GM19023 (cell line): ENCODE data around the gene PWP2.
"Not testable (repeated sequence)": the region's sequence is repeated elsewhere in the genome, so short reads cannot be mapped to it uniquely, and the experiment has no call there.

ENCODE experiments used
- ATAC-seq: cut with Tn5 transposase; IDR thresholded peaks from one replicate; pipeline ENCODE4 v1.9.1; 2021; ENCODE audit warnings: mild to moderate bottlenecking, moderate library complexity; ENCODE audit not compliant: unreplicated experiment

Gene PWP2

DNA sequence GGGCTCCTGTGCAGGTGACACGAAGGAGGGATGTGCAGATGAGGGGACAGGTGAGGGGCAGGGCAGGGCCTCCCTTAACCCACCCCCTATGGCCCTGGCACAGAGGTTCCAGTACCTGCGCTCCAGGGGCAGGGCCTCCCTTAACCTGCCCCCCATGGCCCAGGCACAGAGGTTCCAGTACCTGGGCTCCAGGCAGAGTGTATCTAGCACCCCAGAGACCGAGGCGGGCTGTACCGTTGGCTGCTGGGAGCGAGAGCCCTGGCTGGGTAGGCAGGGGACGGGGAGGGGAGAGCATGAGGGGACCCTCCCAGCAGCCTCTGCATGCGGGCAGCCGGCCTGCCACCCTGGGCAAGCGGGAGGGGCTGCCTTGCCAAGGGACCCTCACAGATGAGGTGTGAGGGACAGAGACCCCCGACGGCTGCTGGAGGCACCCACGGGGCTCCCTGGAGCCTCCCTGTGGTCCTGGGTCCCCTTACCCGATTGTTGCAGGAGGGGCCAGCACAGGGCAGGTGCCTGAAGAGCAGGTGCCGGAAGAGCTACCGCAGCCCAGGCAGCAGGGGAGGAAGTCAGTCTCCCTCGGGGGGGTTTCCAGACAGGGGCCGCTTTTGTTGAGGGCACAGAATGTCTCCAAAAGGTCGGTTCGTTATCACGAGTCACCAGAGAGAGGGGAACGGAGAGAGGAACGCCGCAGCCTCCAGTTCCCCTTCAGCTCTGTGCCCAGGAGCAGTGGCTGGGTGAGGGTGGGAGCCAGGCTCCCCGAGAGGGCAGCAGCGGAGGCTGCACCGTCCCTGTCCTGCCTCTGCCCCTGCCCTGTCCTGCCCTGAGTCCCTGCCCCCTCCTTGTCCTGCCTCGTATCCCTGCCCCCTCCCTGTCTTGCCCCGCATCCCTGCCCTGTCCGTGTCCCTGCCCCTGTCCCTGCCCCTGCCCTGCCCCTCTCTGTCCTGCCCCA is 52.4 kb downstream of the PWP2 start:
- ATAC-seq = not testable (repeated sequence)

DNA sequence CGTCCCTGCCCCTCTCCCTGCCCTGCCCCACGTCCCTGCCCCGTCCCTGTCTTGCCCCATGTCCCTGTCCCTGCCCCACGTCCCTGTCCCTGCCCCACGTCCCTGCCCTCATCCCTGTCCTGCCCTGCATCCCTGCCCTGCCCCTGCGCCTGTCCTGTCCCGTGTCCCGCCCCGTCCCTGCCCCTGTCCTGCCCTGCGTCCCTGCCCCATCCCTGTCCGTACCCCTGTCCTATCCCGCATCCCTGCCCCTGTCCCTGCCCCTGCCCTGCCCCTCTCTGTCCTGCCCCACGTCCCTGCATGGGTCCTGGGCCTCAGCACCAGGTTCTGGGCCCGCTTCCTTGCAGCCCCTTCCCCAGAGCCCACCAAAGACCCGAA is 53.1 kb downstream of the PWP2 start:
- not testable (repeated sequence) for ATAC-seq

DNA sequence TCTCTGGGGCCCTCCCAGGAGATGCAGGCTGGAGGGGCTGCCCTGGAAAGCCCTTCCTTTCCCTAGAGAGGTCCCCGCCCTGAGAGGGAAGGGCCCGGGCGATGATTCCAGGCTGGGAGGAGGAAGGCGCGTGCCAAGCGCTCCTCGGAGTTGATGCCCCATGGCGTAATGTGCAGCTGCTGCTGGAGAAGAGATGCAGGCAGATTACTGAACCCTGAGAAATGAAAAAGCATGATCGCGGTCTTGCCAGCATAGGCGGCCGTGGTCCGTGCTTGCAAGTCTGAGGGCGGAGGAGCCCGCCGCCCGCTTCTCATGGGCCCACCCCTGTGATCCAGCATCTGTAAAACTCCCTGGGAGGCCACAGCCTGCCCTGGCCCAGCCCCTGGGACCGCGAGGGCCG is 53.6 kb downstream of the PWP2 start:
- ATAC-seq = not testable (repeated sequence)

DNA sequence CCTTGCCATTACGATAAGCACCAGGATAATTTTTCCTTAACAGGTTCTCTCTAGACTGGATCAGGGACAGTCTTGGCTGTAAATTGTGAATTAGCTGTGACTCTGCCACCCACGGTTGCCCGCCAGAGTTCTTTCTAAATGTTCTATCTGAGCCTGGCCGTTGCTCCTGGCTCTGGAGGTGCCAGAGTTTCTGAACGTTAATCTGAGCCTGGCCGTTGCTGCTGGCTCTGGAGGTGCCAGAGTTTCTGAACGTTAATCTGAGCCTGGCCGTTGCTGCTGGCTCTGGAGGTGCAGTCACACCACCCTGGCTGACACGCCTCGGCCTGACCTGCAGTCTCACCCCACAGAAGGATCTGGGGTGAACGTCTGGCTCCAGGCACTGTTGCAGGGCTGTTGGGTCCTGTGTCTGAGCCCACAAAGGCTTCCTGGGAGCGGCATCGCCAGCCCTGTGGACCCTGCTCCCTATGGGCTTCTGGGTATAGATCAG is 56.0 kb downstream of the PWP2 start:
- ATAC-seq = not testable (repeated sequence)

DNA sequence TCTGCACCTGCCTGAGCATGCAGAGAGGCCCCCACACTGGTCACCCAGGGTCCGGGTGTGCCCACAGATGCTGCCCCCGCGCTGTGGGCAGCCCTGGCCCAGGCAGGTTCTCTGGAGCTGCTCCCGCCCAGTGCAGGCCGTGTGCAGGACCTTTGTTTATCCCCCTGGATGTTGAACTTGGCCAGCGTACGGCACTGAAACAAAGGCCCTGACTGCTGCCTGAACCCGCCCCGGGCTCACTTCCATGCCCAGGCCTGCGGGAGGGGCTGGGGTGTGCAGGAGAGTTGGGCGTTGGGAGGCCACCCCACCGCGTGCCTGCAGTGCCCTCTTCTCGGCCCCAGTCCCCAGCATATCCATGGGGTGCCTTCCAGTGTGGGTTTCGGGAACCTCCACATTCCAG is 58.7 kb downstream of the PWP2 start:
- ATAC-seq = not testable (repeated sequence)

DNA sequence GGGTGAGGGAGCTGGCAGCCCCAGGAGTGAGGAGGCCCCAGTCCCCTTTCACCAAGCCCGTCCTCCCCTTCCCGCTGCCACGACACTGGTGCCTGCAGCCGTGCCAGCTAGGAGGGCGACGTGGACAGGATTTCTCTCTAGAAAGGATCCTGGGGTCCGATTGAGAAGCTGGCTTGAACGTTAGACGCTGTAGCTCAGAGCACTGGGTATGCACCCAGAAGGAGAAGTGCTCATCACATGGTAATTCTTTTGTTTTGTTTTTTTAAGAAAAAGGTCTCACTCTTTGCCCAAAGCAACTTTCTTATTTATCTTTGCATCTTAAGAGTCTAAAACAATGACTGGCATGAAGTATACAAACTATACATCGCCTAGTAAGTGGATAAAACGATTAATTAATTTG is 60.3 kb downstream of the PWP2 start:
- ATAC-seq = not testable (repeated sequence)

DNA sequence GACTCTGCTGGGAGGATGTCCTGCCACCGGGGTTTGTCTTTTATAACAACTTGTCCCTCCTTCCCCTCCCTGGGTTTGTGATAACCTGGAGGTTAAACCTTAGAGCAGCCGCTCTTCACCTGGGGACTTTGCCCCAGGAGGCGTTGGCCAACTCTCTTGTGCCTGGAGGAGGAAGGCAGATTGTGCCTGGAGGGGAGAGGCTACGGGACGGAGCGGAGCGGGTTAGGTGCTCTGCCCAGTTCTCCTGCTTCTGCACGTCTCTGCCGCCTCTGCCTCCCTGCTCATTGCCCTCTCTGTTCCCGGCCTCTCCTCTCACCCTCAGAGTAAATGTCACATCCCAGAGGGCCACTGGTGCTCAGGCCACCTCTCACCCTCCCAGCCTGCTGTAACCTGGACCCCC is 63.1 kb downstream of the PWP2 start:
- ATAC-seq = not testable (repeated sequence)

DNA sequence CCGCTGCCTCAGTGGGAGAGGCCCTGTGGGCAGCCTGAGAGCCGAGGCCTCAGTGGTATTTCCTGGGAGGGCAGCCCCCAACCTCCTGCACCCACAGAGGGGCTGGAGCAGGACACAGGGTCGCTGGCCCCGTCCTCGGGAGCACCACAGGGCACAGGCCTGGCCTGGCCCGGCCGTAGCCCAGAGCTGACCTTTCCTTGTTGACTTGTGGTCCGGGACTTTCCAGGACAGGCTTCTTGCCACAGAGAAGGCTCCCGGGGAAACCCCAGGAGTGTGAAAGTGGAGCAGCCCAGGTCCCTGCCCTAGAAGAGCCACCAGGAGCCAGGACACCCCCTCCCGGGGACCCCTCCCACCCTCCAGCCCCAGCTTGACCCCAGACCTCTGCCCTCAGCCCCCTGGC is 63.7 kb downstream of the PWP2 start:
- not testable (repeated sequence) for ATAC-seq

DNA sequence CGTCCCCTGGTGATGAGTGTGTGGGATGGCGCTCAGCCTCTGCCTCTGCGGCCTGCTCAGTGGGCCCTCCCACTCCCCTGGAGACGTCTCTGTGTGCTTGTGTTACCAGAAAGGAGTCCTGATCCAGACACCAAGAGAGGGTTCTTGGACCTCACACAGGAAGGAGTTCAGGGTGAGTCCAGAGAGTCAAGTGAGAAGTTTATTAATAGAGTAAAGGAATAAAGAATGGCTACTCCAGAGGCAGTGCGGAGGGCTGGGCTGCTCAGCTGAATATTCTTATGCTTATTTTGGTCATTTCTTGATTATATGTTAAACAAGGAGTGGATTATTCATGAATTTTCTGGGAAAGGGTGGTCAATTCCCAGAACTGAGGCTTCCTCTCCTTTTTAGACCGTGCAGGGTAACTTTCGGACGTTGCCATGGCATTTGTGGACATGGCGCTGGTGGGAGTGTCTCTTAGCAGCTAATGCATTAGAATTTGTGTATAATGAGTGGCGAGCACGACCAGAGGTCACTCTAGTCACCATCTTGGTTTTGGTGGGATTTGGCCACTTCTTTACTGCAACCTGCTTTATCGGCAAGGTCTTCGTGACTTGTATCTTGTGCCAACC is 64.9 kb downstream of the PWP2 start:
- not testable (repeated sequence) for ATAC-seq

DNA sequence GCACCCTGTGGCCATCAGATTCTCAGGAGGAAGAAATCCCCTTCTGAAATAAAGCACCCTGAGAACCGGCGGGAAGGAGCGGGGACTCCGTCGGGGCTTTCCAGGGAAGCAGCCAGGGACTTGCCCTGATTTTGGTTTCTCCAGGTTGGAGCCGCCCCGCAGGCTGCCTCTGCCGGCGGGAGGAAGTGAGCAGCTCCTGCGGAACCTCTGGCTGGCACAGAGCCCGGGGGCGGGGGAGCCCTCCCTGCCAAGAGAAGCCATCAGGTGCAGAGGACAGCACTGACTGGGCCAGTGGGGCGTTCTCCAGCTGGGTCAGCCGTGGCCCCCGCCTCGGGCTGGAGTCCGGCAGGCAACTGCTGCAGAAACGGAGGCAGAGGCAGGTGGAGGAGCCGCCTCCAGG is 65.5 kb downstream of the PWP2 start:
- not testable (repeated sequence) for ATAC-seq

DNA sequence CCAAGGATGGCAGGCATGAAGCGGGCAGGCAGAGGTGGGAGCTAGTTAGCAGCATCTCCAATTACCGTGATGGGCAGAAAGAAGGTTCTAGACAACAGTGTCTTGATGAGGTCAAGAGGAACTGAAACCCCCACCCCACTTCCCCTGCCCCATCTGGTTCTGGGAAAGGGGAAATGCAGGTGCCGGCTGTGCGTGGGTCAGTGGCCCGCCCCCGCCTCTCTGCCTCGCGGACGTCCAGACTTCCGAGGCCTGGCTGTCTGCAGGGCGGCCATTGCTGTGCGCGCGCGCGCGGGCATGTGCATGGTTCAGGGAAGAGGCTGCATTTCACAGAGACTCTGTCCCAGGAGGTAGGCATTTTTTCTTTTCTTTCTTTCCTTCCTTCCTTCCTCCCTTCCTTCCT is 68.0 kb downstream of the PWP2 start:
- not testable (repeated sequence) for ATAC-seq

DNA sequence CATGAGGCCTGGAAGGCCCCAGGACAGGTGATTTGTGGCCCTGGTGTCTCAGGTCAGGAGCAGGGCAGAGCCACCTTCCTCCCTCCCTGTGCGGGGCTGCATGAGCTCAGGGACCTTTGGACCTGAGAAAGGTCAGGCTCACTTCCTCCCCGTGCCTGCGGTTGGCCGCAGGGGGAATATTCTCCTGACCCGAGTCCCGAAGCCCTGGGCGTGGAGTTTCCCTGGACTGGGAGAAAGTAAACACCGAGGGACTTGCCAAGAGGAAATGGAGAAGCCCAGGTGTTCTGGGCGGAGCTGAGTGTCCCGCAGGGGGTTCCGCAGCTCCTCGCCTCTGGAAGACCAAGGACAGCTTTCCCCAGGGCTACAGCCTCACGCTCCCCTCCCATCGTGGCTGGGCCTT is 68.9 kb downstream of the PWP2 start:
- not testable (repeated sequence) for ATAC-seq
